GM10266 (cell line): ENCODE data around the gene MOB4.

Experiments
- DNase-seq: peaks from one replicate; pipeline ENCODE4 v3.0.0; 2012; ENCODE audit errors: extremely low spot score
- CTCF ChIP-seq: IDR thresholded peaks from 2 replicates; pipeline ENCODE4 v1.5.1; 2012; ENCODE audit warnings: mild to moderate bottlenecking, low read depth; ENCODE audit not compliant: control insufficient read depth, insufficient read depth; ENCODE audit errors: missing control alignments

Gene MOB4

GRCh38 chr2:197500503-197501131 lies 15.2 kb upstream of the MOB4 start:
- no peak for DNase-seq
- TF ChIP-seq CTCF: no peak

- no peak for TF ChIP-seq CTCF
- no peak for DNase-seq
Measured at GRCh38 chr2:197502201-197502600, 13.7 kb upstream of the MOB4 start.

- no peak for TF ChIP-seq CTCF
- DNase-seq: no peak
Measured at GRCh38 chr2:197502685-197503084, 13.2 kb upstream of the MOB4 start.

- no peak for DNase-seq
- no peak for TF ChIP-seq CTCF
Measured at GRCh38 chr2:197504000-197504399, 11.9 kb upstream of the MOB4 start.

GRCh38 chr2:197504512-197504911 lies 11.4 kb upstream of the MOB4 start:
- DNase-seq: no peak
- TF ChIP-seq CTCF: no peak

GRCh38 chr2:197506658-197507057 lies 9.2 kb upstream of the MOB4 start:
- DNase-seq: no peak
- TF ChIP-seq CTCF: no peak

- TF ChIP-seq CTCF: no peak
- no peak for DNase-seq
Measured at GRCh38 chr2:197513915-197514314, 2.0 kb upstream of the MOB4 start.
